NCI-H2196 (cell line): Measurements from ENCODE around the gene MMP21.
A peak's percentile ranks its signal among the peaks of the same experiment; 100 is the strongest.

Source experiments
- DNase-seq: peaks from one replicate; lab custom pipeline; 2025; ENCODE audit not compliant: unreplicated experiment; lab: John Stamatoyannopoulos, UW

MMP21 gene

DNA sequence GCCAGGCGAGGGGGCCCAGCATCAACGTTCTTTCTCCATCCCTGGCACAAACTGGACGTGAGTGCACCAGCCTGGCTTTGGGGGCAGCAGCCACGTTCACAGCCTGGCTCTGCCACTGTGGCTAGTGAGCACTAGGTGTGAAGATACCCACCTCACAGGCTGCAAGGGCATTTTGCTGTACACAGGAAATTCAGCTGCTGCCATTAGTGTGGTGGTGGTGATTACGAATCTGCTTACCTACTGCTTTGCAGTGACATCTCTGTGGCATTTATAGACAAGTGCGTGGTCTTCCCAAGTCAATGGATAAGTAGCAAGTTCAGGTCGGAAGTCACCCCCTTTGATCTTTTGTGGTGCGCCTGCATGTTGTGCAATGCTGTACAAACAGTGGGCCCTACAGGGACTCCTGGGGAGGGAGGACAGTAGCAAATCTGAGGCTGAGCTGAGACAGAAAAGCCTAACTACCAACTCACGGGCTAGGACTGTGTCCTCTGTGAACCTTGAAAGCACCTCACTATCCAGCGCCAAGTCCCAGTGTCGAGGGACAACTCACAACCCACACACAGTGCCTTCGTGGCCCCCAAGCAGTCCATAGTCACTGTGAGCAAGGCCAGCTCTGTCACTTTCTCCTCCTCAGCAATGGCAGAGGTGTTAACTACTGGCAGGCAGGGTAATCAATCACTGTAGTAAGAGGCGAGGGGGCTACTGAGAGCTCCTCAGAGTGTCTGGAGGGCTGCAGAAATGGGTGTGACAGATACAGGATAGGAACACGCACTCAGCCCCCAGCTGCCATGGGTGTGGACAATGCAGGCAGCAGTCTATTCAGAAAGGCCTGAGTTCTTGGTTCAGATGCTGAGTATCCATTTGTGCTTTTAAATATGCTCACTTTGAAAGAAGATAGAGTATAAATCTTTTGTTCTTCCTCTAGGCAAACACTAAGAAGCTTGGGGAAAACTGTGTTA, 17.0 kb upstream of the MMP21 start:
- no peak for DNase-seq

DNA sequence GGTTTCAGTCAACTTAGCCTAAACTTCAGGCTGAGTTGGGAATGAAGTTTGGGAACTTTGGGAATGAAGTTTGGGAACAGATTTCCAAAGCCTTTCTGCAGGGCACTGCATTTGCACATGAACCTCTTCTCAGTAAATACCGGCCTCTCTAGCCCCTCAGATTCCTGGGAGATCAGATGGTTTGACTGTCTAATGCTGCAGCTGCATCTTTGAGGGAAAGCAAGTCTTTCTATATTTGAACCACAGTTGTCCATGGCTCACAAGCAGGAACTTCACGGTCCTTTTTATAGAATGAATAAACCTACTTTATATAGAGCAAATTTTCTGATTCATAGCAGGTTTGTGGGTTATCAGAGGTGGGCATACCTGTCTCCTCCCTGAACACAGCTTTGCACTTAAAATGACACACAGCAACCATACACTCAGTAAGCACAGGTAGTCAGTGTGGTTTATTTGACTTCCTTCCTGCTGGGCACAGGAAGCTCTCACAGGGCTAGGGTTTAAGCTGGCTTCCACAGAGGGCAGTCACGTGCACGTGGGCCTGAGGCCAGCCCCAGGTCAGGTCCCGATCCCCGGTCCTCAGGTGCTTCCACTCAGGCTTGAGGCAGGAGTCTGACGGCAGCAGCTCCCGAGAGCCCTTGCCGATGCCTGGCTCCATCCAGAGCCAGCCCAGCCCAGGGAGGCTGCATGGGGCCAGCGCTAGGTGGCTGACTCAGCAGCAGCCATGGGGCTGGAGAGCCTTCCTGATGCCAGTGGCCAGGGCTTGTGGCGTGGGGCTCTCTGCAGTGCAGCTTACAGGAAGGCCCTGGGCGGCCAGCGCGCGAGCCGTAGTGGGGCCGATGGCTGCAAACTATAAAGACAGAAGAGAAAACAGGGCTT, 12.8 kb upstream of the MMP21 start:
- DNase-seq = no peak

DNA sequence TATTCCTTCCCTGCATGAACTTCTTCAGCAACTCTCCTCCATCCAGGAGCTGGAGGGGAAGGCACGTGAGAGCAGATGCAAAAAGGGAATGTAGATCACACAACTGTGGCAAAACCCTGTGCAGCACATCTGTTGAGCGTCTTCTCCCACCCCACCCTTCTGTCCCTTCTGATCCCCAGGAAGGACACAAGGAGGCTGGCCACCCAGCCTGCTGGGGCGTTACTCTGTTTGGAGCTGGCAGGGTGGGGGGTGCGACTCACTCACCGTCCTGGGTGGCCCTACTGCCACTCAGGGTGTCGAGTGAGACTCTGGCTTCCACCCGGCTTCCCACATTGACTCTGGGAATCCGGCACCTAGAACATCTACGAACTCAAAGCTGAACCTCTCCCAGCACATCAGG, 10.2 kb upstream of the MMP21 start:
- DNase-seq = no peak

GRCh38 chr10:125783957-125784356, 8.3 kb upstream of the MMP21 start:
- no peak for DNase-seq

DNA sequence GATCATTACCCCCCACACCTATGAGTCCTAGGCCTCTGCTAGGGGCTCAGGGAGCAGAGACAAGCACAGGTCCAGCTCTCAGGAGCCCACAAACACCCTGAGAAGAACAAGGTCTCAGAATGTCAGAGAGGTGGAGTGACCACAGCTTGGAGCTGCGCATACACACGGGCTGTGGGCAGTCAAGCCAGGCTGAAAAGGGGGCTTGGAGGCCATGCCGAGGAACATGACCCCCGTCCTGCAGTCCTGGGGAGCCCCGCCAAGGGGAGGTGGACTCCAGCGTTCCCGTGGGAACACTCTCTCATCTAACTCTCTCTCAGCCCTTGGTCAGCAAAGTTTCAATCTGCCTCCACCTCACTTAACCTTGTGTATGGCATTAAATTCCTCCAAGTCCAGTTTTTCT, 7.8 kb upstream of the MMP21 start:
- no peak for DNase-seq

DNA sequence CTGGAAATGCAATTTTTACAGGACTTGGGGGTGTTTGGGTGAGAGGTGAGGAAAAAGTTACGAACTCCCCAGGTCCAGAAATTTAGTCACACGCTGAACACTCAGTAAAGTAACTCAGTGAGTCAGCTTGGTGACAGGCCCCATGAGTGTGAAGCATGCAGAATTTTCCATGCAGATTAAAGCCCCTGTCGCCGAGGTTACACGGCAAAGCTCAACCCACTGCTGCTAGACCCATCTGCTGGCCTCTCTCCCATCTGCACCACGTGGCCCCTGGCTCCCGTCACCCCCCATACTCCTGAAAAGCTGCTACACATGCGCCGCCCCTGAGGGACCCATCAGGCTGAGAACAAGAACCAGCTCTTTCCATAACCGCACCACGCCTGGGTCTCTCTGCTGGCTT, 7.0 kb upstream of the MMP21 start:
- DNase-seq = no peak

- no peak for DNase-seq
Measured at GRCh38 chr10:125782054-125782453, 6.4 kb upstream of the MMP21 start.

DNA sequence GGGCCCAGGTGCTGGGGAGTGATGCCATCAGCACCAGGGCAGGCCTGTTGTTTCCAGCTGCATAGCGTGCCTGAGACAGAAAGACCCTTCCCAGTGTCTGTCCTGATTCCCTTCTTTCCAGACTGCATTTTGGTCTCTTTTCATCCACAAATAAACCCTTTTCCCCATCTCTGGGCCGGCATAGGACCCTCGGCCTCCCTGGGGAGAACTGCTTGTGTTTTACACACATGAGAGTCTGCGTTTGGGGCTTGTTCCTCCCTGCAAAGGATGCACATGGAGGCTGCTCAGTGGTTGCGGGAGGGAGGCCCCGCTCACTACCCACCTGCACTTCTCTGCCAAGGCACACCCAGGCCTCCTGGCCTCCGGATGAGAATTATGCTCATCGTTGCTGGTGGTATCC, 5.8 kb upstream of the MMP21 start:
- no peak for DNase-seq

- DNase-seq = no peak
Measured at GRCh38 chr10:125779403-125780327, 4.0 kb upstream of the MMP21 start.

- DNase-seq = no peak
Measured at GRCh38 chr10:125778556-125778955, 2.9 kb upstream of the MMP21 start.

- no peak for DNase-seq
Measured at GRCh38 chr10:125777806-125778205, 2.2 kb upstream of the MMP21 start.

DNA sequence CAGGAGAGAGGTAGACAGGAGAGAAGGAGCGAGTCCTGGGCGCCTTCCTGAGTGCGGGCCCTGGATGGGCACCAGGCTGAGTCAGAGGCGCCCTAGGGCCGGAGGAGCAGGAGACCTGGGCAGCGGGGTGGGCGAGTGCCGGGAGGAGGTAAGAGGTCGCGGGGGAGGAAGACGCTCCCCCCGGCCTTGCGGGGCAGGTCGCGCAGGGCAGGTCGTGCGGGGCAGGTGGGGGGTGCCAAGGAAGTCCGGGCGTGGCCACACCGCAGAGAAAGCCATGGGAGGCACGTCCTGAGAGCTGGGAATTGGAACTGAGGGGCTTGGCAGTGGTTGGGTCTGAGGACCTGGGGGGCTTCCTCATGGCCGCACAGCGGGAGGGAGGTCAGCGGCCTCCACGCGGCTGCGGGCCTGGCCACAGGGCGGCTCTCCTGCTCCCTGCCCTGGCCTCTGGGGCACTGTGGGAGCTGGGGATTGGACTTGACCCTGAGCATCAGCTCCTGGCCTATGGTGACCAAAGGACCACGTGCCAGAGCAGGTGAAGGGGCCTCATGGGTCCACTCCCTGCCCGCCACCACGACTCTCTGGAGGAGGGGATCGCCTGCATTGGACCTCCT, 935 bp downstream of the MMP21 start:
- DNase-seq = no peak

- DNase-seq = no peak
Measured at GRCh38 chr10:125773687-125774543, 1.7 kb downstream of the MMP21 start.

DNA sequence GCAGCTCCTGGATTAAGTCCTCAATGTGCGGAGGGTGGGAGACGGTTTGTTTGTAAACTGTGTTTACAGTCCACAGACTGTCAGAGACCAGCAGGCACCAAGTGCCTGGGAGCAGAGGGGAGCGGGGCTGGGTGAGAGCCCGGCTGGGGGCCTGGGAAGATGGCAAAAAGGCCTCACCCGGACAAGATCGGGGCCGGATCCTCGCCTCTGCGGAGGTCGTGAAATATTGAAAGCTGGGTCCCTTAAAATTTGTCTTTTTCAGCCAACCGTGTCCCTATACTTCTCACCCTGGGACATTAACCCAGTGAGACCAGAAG, 2.8 kb downstream of the MMP21 start:
- DNase-seq = no peak

GRCh38 chr10:125772112-125772863, 3.3 kb downstream of the MMP21 start:
- DNase-seq = no peak

DNA sequence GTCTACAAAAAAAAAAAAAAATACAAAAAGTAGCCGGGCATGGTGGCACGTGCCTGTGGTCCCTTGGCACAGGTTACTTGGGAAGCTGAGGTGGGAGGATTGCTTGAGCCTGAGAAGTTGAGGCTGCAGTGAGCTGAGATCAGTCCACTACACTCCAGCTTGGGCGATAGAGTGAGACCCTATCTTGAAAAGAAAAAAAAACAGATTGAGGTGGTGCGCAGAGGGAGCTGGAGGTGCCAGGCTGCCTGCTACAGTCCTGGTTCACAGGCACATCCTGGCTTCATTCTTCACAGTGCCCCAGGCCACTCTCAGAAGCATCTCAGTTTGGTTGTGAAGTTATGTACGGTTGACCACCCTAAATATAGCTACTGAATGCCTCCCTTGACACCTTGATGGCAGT, 4.8 kb downstream of the MMP21 start:
- DNase-seq = no peak

- no peak for DNase-seq
Measured at GRCh38 chr10:125769175-125769574, 6.4 kb downstream of the MMP21 start.

DNA sequence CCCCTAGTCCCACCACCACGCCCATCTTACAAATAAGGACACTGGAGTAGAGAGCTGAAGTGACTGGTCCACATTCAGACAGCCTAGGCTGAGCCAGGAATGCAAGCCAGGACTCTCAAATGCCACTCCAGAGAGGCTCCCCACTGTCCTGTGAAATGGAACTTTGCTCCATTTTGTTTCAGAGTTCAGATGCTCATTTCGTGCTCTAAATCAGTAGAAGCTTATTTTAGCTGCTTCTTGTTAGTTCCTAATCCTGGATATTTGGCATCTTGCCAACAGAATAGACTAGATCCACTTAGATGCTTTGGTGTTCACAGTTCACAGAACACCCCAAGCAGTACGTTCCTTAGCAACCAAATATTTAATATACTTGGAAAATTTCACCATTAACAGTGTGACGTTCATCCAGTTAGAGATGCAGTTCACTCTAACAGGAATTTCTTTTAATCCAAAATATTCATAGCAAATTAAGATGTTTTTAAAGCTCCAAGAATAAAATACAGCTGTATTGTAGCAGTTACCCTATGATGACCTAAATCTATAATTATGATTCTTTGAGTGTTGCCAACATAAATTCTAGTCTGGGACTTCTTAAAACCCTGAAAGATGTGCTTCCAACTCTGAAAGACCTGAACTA, 7.3 kb downstream of the MMP21 start:
- peak; percentile 19 for DNase-seq

GRCh38 chr10:125766511-125766910, 9.1 kb downstream of the MMP21 start:
- no peak for DNase-seq
